CD4-positive, alpha-beta T cell (primary cell): ENCODE results near the gene ENAH. TPM values are rescaled to one million over a fixed set of nuclear protein-coding genes. Genes with fewer than 3 reads are reported as not detected.

Source experiments
- ATAC-seq: fragments of 200-7000 bp; cut with Tn5 transposase; one replicate; pipeline ENCODE4 v1.10.0; 2022; ENCODE audit warnings: mild to moderate bottlenecking; ENCODE audit not compliant: poor library complexity
- CTCF ChIA-PET: fragments of 350-600 bp; sonication (Branson Sonifier 250); formaldehyde crosslinking; loops from one replicate; lab custom pipeline; 2021; ENCODE audit warnings: antibody characterized with exemption, inconsistent platforms; lab: Charles Lee
- POLR2A ChIA-PET: fragments of 350-600 bp; sonication (Branson Sonifier 250); formaldehyde crosslinking; loops from one replicate; lab custom pipeline; 2021; ENCODE audit warnings: antibody characterized with exemption, inconsistent platforms; lab: Charles Lee
- DNase-seq, 14 experiments: peaks; one replicate each; pipeline ENCODE4 v3.0.0-alpha.2; 2013 to 2020; ENCODE audit warnings: mixed read lengths in 2 of 14
- H3K27ac ChIP-seq, 2 donors: one replicate each; pipeline versions ENCODE4 v1.5.1 to v1.7.0; 2013; ENCODE audit warnings: low read length in 2 of 2, low read depth in 1 of 2, mild to moderate bottlenecking in 1 of 2
- H3K27me3 ChIP-seq, 2 experiments: 1 replicate in 1 of 2; 2 replicates in 1 of 2; pipeline versions ENCODE4 v1.6.1 to v1.7.0; 2013; ENCODE audit warnings: low read length in 2 of 2, control low read depth in 1 of 2, mild to moderate bottlenecking in 1 of 2, moderate library complexity in 1 of 2; ENCODE audit not compliant: insufficient read depth in 2 of 2, control insufficient read depth in 1 of 2
- H3K36me3 ChIP-seq: one replicate; pipeline ENCODE4 v1.6.1; 2013; ENCODE audit warnings: low read length, control low read depth; ENCODE audit not compliant: insufficient read depth
- H3K4me1 ChIP-seq: one replicate; pipeline ENCODE4 v1.6.1; 2013; ENCODE audit warnings: low read length, control low read depth; ENCODE audit not compliant: insufficient read depth
- H3K4me3 ChIP-seq: one replicate; pipeline ENCODE4 v1.5.1; 2013; ENCODE audit warnings: mild to moderate bottlenecking, low read length, moderate library complexity
- H3K9me3 ChIP-seq, 2 experiments: 1 replicate in 1 of 2; 2 replicates in 1 of 2; pipeline versions ENCODE4 v1.6.1 to v1.7.0; 2013; ENCODE audit warnings: low read length in 2 of 2, mild to moderate bottlenecking in 2 of 2, control low read depth in 1 of 2, moderate library complexity in 1 of 2; ENCODE audit not compliant: control insufficient read depth in 1 of 2, insufficient read depth in 1 of 2
- H3K27ac Mint-ChIP-seq: one replicate; pipeline ENCODE4 v1.8.0; 2020; ENCODE audit warnings: mixed read lengths
- H3K27me3 Mint-ChIP-seq: one replicate; pipeline ENCODE4 v1.8.0; 2021; ENCODE audit warnings: mixed read lengths
- H3K36me3 Mint-ChIP-seq: one replicate; pipeline ENCODE4 v1.8.0; 2021; ENCODE audit warnings: low read depth, mixed read lengths
- H3K4me1 Mint-ChIP-seq: one replicate; pipeline ENCODE4 v1.8.0; 2021; ENCODE audit warnings: low read depth, mixed read lengths
- H3K4me3 Mint-ChIP-seq: one replicate; pipeline ENCODE4 v1.8.0; 2020; ENCODE audit warnings: mild to moderate bottlenecking, mixed read lengths
- H3K9me3 Mint-ChIP-seq: one replicate; pipeline ENCODE4 v1.8.0; 2020; ENCODE audit warnings: mixed read lengths
- CTCF ChIP-seq: fragments of 200-600 bp; IDR thresholded peaks from one replicate; pipeline ENCODE4 v1.8.0; 2022; ENCODE audit warnings: antibody characterized with exemption, mild to moderate bottlenecking
- intact Hi-C, 2 experiments: fragments of 100-400 bp; cut with DNase I in 1 of 2; cut with micrococcal nuclease in 1 of 2; formaldehyde crosslinking; loops; one replicate each; pipeline versions ENCODE4 v1.15.1 to v1.9.0; 2023 to 2025; cut with DNase I, micrococcal nuclease
- total RNA-seq, 174 experiments: library from RNA in 2 of 174; stranded (reverse) in 2 of 174; gene quantifications; one replicate each; pipeline ENCODE4 v1.2.3 and lab custom pipeline; 2021 to 2026

Gene ENAH
- total RNA-seq, 2 experiments from 2014 or later, result not detected

DNA sequence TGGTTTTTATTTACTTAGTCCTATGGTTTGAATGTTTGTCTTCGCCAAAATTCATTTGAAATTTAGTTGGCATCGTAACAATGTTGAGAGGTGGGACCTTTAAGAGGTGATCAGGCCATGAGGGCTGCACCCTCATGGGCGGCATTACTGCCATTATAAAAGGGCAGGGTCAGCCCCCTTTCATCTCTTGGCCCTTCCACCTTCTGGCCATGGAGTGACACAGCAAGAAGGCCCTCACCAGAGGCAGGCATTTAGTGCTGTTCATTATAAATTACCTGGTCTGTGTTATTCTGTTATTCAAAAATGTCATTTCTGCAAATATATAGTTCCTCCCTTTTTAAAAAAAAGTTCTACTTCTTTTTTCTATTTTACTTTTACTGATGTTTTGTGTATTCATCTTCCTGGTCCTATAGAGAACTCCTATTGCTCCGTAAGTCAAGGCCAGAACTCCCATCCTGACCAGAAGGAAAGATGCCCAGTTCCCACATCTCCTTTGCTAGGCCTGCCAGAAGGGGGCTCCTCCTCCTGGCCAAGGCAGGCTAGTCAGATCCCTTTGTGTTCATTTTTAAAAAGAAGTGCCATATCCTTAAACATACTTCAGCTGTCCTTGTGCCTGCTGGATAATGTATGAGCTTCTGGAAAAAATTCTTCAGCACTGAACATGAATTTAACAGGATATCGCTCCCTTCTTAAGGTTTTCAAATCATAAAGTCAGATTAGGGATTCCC lies 215.0 kb downstream of the ENAH start:
- no peaks in the 10 kb centered on the region for H3K27me3 ChIP-seq
- no peaks in the 10 kb centered on the region for H3K36me3 ChIP-seq
- DNase-seq, result peak in 1 of 14 experiments; percentile 30
- TF ChIP-seq CTCF, result peak; percentile 14
- H3K9me3 Mint-ChIP-seq, result no peaks in the 10 kb centered on the region
- H3K27me3 Mint-ChIP-seq, result no peaks in the 10 kb centered on the region
- H3K4me1 Mint-ChIP-seq, result peaks cover 20% of the 10 kb centered on the region
- no peak overlapping the region for H3K27ac ChIP-seq
- no peak overlapping the region for H3K4me3 Mint-ChIP-seq
- H3K4me1 ChIP-seq, result peaks cover 18% of the 10 kb centered on the region
- no peak for ATAC-seq
- no peak overlapping the region for H3K4me3 ChIP-seq
- no peaks in the 10 kb centered on the region for H3K36me3 Mint-ChIP-seq
- ChIA-PET CTCF (no interaction called here), POLR2A (no interaction called here)
- H3K27ac Mint-ChIP-seq, result no peak overlapping the region
- intact Hi-C loops, result no loop called here
- no peaks in the 10 kb centered on the region for H3K9me3 ChIP-seq

Other genes with a start within 250 kb of the ENAH start
- gene LBR, start 225.1 kb downstream of the ENAH start, total RNA-seq, result 100 to 1,000 TPM; 118 to 129 TPM
- gene SRP9, start 124.7 kb upstream of the ENAH start, total RNA-seq, result 10 to 100 TPM; 63.7 to 69.8 TPM
- under 1 TPM; 0.34 to 0.47 TPM for gene EPHX1, start 157.0 kb upstream of the ENAH start, total RNA-seq
- 100 to 1,000 TPM; 199 to 204 TPM for gene TMEM63A, start 229.3 kb upstream of the ENAH start, total RNA-seq
- not detected for gene LEFTY1, start 236.0 kb upstream of the ENAH start, total RNA-seq